Activated CD4-positive, alpha-beta T cell treated with anti-CD3 and anti-CD28 coated beads for 4 hours (primary cell): Measurements from ENCODE around the gene TXNDC5.

Experiments
- DNase-seq, 2 donors: peaks; one replicate each; pipeline ENCODE4 v3.0.0-alpha.2; 2020

TXNDC5 gene

DNA sequence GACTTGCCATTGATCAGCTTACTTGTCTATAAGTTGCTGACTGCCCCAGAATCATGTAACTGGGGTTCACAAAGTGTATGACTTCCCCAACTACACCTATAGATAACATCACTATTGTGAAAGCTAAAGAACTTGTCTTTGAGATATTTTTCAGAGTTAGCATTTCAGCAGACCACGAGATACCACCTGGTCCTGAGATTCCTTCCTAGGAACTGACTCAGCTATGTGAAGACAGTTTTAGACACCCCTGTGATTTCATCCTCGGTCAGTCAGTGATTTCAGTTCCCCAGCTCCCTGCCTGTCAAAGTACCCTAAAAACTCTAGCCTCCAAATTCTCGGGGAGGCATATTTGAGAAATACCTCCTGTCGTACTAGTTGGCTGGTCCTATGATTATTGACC, 62.4 kb downstream of the TXNDC5 start:
- DNase-seq = no peak

DNA sequence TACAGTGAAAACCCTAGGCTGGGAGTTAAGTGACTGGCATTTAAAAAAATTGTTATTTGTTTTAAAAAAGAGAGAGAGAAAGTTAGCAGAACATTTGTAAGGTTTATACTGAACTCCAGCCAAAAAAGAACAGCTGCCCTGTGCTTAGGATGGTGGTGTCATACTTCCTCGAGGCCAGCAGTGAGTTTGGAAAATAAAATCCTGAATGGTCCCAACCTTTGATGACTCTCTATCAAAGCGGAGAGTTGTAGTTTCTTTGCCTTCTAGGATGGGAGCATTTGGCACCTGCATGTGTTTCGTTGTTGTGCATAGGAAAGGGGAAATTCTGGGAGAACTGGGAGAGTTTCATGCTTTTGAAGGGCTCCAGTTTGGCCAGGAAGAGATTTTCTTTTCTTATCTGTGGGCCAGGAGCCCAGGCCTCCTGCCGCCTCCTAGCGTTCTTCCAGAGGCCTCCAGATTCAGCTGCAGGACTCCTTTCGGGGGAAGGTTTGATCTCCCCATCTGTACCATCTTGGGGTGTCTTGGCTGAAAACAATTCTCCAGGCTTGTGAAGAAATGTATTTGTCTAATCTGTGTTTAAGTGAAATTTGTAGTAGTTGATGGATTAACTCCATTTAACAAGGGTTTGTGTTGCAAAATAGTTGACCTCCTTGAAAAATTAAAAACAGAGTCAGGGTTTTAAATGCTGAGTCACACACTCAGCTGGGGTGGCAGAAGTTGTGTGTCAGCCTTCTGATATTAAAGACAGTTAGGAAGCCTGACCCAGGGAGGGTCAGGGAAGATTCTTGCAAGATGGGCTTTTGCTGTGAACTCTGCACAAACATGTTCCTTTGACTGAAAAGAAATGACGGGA, 63.4 kb downstream of the TXNDC5 start:
- DNase-seq = no peak

DNA sequence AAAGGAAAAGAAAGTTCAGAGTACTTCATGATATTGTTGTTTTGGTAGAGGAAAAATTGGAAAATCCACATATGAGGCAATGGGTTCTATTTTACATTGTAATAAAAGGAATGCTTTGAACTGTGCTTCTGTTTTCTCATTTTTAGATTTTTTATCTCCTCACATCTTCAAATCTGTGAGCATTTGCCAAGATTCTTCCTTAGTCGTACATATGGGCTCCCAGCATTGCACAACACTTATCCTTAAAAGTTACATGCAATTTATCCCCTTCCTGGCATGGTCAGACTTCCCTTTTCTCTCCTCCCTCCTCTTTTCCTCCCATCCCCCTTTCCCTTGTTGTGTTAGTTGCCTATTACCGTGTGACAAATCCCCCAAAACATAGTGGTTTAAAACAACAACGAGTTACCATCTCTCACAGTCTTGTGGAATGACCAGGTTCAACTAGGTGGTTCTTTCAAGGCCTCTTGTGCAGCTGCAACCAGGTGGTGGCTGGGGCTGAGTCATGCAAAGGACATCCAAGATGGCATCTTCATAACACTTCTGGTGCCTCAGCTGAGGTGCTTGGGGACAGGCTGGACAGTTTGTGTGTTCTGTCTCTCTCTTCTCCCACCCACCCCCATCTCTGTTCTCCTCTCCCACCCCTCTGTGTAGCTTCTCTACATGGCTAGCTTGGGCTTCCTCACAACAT, 68.7 kb downstream of the TXNDC5 start:
- no peak for DNase-seq

DNA sequence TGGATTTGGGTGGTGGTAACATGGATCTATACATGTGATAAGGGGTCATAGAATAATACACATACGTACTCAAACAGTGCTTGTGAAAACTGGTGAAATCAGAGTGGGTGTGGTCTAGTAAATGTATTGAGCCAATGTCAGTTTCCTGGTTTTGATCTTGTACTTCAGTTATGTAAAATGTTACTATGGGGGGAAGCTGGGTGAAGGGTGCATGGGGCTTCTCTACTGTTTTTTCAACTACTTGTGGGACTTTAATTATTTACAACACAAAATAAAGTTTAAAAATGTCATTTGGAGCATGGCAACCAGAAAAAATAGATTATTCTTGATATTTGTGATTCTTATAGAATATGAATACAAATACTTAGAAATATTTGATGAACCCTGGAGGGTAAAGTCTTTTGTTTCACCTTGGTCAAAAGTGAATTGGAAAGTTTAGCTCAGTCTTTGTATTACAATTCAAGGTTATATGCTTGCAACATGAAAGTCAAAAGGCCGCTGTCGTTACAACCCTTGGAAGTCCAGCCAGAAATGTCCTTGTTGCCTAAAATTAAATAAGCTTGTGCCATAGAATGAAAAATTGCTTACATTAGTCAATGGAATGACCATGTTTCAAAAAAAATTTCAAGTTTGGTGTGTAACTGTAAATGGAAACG, 74.1 kb downstream of the TXNDC5 start:
- DNase-seq = no peak

DNA sequence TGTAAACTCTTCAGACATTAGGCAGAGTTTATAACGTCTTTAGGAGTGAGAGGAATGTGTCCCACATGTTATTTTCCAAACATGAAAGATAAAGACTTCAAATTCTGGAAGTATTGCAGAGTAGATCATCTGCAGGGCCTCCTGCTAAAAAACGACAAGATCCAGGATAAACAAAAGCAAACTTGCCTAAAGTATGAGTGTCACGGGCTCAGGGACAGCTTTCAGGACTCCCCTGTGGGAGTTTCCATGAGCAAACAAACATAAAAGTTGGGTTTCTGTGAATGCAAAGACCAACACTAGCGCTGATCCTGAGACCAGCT, 76.9 kb downstream of the TXNDC5 start:
- DNase-seq = no peak

DNA sequence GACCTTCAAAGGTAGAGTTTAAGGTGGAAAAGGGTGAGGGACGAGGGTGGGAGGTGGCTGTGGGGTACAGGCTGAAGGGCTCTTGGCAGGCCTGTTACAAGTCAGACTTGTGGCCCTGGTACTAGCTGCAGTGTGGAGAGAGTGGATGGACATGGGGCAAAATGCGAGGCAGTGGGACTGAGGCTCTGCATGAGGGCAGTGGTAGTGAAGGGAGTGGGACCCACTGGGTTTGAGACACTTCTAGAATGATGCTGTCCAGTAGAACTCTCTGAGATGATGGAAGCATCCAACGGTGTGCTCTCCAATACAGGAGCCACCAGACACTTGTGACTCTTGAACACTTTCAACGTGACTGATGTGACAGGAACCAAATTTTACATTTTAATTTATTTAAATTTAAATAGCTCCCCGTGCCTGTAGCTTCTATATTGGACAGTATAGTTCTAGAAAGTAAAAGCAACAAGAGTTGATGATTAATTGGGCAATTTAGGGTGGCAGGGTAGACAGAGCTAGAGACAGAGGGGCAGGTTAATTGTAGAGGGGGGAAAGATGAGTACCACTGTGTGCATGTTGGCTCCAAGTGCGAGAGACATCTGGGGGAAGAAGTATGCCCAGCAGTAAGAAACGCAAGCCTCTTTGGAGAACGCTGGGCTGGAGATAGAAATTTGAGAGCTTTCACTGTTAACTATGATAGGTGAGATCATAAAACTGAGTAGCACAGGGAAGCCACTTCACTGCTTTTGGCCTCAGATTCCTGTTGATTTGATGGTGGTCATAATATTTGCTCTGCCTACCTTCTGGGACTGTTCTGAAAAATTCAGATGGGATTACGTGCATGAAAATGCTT, 77.5 kb downstream of the TXNDC5 start:
- no peak for DNase-seq
